NCI-H748 (cell line): ENCODE data around the gene RSU1.

Experiments
- DNase-seq: peaks from one replicate; lab custom pipeline; 2025; ENCODE audit not compliant: unreplicated experiment; lab: John Stamatoyannopoulos, UW

RSU1 gene

GRCh38 chr10:16817125-16818019 lies at the start of gene RSU1:
Gene RSU1 (minus strand): TSS chr10:16817424. CDS start chr10:16817081, 343 bp downstream.
- peak; percentile 99 for DNase-seq

DNA sequence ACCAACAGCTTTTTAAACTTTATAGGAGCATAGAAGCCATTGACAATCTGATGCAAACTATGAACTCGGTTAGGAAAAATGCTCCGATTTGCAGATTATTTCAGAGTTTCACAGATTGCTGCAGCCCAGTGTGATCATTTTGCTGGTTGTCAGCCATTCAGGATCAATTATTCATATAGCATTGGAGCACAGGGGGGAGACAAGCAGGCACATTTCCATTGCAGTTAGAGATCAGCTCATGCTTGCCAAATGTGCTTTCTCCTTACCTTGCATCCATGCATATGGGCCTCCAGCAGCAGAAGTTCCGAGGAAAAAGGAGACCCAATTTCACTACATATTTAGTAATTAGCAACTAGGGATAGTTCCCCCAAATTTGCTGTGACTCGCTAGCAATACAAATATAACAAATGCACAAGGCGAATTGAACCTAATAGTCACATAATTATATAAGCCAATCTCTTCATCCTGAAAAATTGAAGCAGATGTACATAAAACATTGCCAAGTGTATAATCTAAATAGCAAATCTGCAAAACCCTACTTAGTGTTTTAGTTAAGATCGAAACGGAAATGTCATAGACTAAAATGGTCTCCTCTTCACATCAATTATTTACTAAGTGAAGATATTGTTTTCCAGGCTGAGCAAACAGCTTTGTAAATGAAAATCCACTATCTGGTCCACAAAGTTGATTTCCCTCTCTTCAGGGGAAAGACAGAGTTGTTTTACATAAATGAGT lies 49.5 kb upstream of the RSU1 start:
- DNase-seq: no peak

DNA sequence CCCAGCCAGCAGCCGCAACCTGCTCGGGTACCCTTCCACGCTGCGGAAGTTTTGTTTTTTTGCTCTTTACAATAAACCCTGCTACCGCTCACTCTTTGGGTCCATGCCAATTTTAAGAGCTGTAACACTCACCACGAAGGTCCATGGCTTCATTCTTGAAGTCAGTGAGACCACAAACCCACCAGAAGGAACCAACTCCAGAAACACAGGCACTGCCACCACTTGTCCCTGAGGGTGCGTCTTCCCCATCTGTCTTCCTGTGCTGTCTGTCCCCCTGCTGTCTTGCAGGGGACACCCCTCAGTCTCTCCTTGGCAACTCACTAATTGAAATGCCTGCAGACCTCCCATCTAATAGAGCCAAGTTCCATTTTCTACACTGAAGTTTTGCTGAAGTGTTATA lies 48.5 kb upstream of the RSU1 start:
- no peak for DNase-seq

DNA sequence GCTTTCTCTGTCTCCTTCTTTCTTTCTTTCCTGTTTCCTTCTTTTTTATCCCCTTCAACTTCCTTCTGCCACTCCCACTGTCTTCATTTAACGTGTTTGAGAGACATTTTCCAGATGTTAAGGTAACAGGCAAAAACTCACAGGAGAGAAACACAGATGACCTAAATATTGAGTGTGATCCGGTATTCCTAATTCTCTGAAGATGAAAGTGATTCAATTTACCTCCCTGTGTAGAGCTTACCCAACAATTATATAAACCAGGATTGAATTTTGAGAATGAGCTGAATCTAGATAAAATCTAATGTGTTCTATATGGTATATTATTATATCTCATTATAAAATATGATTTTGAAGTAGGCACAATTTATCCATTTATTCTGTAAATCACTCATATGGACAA lies 46.5 kb upstream of the RSU1 start:
- DNase-seq: no peak

GRCh38 chr10:16857419-16857818 lies 40.2 kb upstream of the RSU1 start:
- no peak for DNase-seq

DNA sequence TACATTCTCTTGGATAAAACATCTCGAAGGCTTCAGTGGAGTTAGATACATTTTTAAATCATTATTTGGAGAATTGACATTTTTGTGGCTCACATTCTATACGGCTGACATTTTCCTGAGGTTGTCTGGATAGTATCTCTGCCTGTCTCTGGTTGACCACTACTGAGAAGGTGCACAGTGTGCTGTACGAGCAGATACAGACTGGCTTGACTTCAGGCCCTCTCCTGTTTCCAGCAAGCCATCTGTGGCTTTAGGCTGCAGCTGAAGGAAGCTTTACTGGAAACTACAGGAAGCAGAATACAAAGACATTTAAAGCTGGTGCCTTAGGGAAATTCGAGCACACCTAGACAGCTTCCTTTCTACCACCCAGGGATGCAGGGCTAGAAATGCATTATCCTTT lies 39.3 kb upstream of the RSU1 start:
- DNase-seq: peak; percentile 9

DNA sequence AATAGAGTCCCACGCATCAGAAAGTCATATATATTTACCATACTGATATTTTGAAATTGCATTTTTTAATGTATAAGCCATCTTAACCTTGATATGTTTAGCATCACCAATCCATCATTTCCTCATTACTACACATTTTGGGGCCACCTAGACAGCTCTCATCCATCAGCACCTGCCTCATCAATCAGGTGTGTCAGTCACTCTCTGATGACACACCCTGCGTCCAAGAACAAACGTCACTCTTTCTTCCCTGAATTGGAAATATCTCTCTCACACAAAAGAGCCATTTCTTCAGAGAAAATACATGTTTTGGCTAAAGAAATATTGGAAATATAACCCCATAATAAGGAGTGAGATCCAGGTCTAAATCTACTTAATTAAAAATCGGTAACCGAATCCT lies 38.9 kb upstream of the RSU1 start:
- DNase-seq: no peak

- DNase-seq: no peak
These were observed 37.4 kb upstream of the RSU1 start for GRCh38 chr10:16854623-16855022.

DNA sequence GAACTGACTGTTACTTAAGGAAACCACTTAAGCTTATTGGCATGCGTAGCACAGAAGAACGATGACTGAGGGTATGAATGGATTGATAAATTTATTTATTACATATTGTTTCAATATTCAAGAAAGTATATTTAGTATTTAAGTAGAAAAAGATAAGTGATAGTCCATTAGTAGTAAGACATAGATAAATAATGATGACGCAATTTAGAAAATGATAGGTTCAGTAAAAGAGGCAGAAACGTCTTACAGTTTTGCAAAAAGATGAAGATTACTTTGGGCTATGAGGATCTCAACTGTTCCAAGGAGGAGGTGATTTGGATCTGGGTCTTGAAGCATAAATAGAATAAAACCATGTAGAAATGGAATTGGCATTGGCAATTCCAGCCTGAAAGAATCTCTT lies 36.6 kb upstream of the RSU1 start:
- DNase-seq: no peak

- DNase-seq: peak; percentile 32
These were observed 36.0 kb upstream of the RSU1 start for GRCh38 chr10:16853201-16853600.

GRCh38 chr10:16852624-16853023 lies 35.4 kb upstream of the RSU1 start:
- DNase-seq: no peak

- DNase-seq: no peak
These were observed 31.4 kb upstream of the RSU1 start for GRCh38 chr10:16848562-16849154.

GRCh38 chr10:16847644-16848043 lies 30.4 kb upstream of the RSU1 start:
- peak; percentile 1 for DNase-seq

- no peak for DNase-seq
These were observed 28.0 kb upstream of the RSU1 start for GRCh38 chr10:16845248-16845647.

- DNase-seq: peak; percentile 76
These were observed 26.1 kb upstream of the RSU1 start for GRCh38 chr10:16843252-16843870.

- DNase-seq: peak; percentile 14
These were observed 18.0 kb upstream of the RSU1 start for GRCh38 chr10:16835228-16835627.

GRCh38 chr10:16832351-16833080 lies 15.3 kb upstream of the RSU1 start:
- DNase-seq: no peak

- DNase-seq: no peak
These were observed 11.5 kb upstream of the RSU1 start for GRCh38 chr10:16828701-16829175.

DNA sequence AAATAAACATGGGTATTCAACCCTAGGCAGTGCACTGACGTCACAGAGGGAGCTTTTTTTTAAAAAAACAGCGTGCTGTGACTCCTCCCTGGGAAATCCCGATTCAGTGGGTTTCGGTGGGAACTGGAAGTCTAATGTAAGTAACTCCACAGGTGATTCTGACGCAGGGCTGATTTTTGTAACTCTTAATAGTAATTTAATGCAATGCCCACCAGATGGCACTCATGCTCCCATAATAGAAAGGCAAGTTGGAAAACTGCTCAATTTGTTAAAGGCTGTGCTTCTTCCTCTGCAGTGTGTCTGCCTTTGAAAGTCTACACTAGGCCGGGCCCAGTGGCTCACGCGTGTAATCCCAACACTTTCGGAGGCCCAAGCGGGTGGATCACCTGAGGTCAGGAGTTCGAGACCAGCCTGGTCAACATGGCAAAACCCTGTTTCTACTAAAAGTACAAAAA lies 10.9 kb upstream of the RSU1 start:
- DNase-seq: peak; percentile 80

DNA sequence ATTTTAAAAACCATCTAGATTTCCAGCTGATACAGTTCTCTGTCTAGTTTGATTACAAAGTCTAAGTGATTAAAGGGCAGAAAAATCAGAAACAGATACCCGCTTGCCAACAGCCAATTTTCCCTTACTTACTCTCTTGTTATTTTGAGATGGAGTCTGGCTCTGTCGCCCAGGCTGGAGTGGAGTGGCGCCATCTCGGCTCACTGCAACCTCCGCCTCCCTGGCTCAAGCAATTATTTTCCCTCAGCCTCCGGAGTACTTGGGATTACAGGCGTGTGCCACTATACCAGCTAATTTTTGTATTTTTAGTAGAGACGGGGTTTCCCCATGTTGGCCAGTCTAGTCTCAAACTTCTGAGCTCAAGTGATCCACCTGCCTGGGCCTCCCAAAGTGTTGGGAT lies 10.2 kb upstream of the RSU1 start:
- peak; percentile 18 for DNase-seq
